ENCODE measurements around the gene TAS2R14. TPM values are rescaled to one million over a fixed set of nuclear protein-coding genes. Genes with fewer than 3 reads are reported as not detected.
A peak's percentile ranks its signal among the peaks of the same experiment; 100 is the strongest.

The TAS2R14 gene, protein sequence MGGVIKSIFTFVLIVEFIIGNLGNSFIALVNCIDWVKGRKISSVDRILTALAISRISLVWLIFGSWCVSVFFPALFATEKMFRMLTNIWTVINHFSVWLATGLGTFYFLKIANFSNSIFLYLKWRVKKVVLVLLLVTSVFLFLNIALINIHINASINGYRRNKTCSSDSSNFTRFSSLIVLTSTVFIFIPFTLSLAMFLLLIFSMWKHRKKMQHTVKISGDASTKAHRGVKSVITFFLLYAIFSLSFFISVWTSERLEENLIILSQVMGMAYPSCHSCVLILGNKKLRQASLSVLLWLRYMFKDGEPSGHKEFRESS
- total RNA-seq, result 1 to 10 TPM in 1 of 2 donors, under 1 TPM in 1; 0.39 to 1.2 TPM

DNA sequence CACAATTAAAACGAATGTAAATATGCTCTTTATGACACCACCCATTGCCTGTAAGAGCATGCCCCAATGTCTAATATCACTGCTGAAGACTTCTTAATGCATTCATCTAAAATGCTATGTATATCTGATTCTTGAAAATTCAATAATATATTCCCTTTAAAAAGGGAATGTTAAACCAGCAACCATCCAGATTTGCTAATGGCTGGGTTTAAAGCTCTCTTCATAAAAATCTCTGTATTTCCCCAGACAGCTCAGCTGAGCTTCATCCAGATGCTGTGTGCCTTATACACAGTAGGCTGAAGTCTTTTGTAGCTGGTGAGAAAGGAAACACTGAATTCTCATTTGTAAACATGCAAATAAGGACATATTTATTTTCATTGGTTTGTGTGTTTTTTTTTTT, at the start of gene TAS2R14:
TSS of gene TAS2R14 (minus strand) at position 101 of the 400 bp plus-strand sequence. CDS start at position 45, 56 bp downstream.
- Histone ChIP-seq H3K27me3 (no peaks in the 10 kb centered on the region), H3K36me3 (no peaks in the 10 kb centered on the region), H3K9me3 (no peaks in the 10 kb centered on the region), H3K27ac (no peak within 1 kb of the TSS), H3K4me1 (no peaks in the 10 kb centered on the region), H3K4me3 (no peak within 1 kb of the TSS)
- no peak for DNase-seq (ENCODE audit: low spot score)
- TF ChIP-seq, protein P1, sequence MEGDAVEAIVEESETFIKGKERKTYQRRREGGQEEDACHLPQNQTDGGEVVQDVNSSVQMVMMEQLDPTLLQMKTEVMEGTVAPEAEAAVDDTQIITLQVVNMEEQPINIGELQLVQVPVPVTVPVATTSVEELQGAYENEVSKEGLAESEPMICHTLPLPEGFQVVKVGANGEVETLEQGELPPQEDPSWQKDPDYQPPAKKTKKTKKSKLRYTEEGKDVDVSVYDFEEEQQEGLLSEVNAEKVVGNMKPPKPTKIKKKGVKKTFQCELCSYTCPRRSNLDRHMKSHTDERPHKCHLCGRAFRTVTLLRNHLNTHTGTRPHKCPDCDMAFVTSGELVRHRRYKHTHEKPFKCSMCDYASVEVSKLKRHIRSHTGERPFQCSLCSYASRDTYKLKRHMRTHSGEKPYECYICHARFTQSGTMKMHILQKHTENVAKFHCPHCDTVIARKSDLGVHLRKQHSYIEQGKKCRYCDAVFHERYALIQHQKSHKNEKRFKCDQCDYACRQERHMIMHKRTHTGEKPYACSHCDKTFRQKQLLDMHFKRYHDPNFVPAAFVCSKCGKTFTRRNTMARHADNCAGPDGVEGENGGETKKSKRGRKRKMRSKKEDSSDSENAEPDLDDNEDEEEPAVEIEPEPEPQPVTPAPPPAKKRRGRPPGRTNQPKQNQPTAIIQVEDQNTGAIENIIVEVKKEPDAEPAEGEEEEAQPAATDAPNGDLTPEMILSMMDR (IDR thresholded peaks at IDR 0.05), result no peak

DNA sequence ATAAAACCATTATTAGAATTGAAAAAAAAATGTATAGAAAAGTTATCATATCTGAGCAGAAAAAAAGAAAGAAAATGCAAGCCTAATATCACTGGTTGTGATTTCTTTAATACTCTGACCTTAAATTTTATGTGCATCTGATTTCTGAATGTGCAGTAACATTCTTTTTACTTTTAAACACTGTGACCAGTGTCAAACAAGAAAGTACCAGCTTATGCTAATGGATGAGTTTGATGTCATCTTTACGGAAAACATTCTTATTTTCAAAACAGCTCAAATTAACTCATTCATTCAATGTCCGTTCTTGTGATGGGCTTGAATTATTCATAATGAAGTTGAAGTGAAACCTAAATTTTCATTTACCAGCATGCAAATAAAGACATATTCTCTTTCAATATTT, 47.7 kb upstream of the TAS2R14 start, which contains the start of gene TAS2R50:
TSS of gene TAS2R50 (minus strand) at position 101 of the 400 bp plus-strand sequence. CDS start at position 49, 52 bp downstream.
- TF ChIP-seq, protein P1 (IDR thresholded peaks at IDR 0.05), result no peak
- Histone ChIP-seq H3K27me3 (no peaks in the 10 kb centered on the region), H3K9me3 (no peaks in the 10 kb centered on the region), H3K4me1 (no peaks in the 10 kb centered on the region), H3K36me3 (no peaks in the 10 kb centered on the region), H3K4me3 (no peak within 1 kb of the TSS), H3K27ac (no peak within 1 kb of the TSS)
- DNase-seq (ENCODE audit: low spot score), result no peak

DNA sequence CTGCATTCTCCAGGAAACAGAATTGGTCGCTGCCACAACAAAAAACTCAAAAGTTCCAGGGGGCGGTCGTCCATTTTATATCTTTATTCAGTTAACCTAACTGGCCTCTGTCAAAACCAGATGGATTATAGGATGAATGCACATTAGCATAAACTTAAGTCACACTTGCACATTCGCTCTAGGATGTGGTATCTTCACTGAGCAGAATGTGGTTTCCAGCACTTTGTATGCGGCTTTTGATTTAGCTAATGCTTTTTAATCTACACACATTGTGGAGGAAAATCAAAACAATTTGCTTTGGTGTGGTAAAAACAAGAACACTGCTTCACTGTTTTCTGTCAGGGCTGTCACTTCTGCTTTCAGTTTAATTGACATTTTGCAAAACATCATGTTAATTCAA, 43.2 kb upstream of the TAS2R14 start:
- TF ChIP-seq, protein P1 (IDR thresholded peaks at IDR 0.05), result no peak
- Histone ChIP-seq H3K27ac (no peak overlapping the region), H3K27me3 (no peaks in the 10 kb centered on the region), H3K4me1 (no peaks in the 10 kb centered on the region), H3K9me3 (no peaks in the 10 kb centered on the region), H3K36me3 (no peaks in the 10 kb centered on the region), H3K4me3 (no peak overlapping the region)
- no peak for DNase-seq (ENCODE audit: low spot score)

DNA sequence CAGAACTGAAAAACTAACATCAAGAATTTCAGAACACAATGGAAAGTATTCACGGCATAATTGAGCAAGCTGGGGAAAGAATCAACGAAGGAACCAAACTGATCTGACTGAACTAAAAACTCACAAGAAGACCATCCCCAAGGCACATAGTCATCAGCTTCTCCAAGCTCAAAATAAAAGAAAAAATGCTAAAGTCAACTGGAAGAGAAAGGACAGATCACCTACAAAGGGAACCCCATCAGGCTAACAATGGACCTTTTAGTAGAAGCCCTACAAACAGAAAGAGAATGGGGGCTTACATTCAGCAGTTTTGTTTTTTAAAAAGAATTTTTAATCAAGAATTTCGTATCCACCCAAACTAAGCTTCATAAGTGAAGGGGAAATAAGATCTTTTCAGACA, 35.9 kb upstream of the TAS2R14 start:
- no peaks in the 10 kb centered on the region for H3K9me3 ChIP-seq
- no peak overlapping the region for H3K4me3 ChIP-seq
- TF ChIP-seq, protein P1 (IDR thresholded peaks at IDR 0.05), result no peak
- no peak for DNase-seq (ENCODE audit: low spot score)
- no peaks in the 10 kb centered on the region for H3K36me3 ChIP-seq
- H3K27ac ChIP-seq, result no peak overlapping the region
- no peaks in the 10 kb centered on the region for H3K27me3 ChIP-seq
- H3K4me1 ChIP-seq, result no peaks in the 10 kb centered on the region

DNA sequence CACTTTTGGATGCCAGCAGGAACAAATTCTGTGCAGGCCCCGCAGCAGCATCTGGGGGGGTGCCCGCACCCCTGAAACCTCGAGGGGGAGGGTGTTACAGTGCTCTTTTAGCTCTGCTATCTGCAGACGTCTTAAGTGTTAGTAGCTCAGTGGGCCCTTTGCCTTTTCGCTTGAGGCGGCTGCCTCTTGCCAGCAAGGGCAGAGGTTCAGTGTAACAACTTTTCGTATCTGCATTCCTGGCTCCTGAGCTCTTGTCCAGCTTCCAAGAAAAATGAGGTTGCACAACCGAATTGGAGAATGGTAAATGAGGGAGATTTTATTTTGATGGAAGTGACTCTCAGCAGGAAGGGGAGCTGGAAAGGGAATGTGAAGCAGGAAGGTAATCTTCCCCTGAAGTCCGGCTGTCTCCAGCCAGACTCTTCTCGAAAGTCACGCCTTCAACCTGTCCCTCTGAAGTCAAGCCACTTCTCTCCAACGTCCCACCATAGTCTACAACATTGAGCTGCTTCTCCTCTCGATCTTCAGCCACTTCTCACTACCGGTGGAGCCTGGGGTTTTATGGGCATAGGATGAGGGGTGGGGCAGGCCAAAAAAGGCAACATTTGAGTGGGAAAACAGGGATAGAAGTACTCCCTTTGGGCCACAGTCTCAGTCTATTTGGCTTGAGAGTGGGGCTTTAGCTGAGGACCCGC, 29.8 kb upstream of the TAS2R14 start:
- Histone ChIP-seq H3K4me3 (no peak overlapping the region), H3K27me3 (no peaks in the 10 kb centered on the region), H3K4me1 (peaks cover 0 to 10% of the 10 kb centered on the region in 2 donors), H3K9me3 (no peaks in the 10 kb centered on the region), H3K27ac (no peak overlapping the region), H3K36me3 (no peaks in the 10 kb centered on the region)
- TF ChIP-seq, protein P1 (IDR thresholded peaks at IDR 0.05), result no peak
- peak; percentile 68 for DNase-seq (ENCODE audit: low spot score)
